ENCODE measurements around the gene ARHGAP18.
"Not testable (repeated sequence)": the region's sequence is repeated elsewhere in the genome, so short reads cannot be mapped to it uniquely, and the experiment has no call there.

Gene ARHGAP18

DNA sequence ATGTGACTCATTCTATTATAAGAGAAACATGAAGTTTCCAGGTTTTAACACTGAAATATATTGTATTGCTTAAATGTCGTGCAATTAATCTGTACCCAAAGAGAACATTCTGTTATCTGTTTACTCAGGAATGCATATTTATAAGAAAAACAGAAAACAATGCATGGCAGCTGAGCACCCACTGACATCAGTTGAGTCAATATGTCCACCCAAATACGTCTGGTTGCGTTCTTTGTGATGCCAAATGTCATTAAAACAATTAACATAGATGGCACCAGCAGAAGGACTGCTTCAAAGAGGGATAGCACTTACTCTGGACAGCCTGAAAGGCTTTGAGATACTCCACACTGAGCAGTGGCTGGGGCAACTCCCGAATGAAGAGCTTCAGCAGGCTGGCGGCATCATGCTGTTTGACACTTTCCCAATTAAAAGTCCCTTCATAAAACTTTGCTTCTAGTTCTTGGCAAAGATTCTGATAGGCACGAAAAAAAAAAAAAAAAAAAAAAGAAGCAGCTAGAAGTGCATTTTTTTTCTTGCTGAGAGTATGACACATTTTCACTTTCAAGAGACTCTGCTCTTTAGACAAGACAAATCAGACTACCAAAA, 102.3 kb downstream of the ARHGAP18 start:
- DNase-seq: no peak

DNA sequence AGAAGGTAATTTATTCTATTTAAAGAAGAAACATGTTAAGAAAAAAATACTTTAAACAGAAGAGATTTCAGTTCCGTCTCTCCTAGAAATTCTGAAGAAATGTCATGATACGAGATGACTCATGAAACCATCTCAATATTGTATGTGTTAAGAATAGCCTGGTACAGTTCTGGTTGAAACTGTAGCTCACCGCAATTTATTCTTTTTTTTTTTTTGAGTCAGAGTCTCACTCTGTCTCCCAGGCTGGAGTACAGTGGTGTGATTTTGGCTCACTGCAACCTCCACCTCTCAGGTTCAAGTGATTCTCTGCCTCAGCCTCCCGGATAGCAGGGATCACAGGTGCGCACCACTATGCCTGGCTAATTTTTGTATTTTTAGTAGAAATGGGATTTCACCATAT, 103.3 kb downstream of the ARHGAP18 start:
- no peak for DNase-seq

GRCh38 chr6:129605967-129606366, 104.0 kb downstream of the ARHGAP18 start:
- no peak for DNase-seq

DNA sequence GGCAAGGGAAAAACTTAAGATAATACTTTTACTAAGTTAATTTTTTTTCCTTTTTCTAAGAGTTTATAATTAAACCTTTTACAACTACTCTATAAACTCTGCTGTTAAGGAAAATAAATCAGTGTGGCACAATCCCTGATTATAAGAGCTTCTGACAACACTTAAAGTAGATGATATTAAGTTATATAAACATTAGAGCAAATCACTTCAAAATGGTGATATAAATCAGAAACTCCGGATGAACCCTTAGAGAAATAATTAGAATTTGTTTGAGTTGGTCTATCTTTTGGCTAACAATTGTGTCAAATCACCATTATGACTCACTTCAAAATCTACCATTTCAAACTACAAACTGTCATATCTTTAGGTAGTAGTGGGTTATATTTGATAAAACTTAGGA, 104.9 kb downstream of the ARHGAP18 start:
- no peak for DNase-seq

DNA sequence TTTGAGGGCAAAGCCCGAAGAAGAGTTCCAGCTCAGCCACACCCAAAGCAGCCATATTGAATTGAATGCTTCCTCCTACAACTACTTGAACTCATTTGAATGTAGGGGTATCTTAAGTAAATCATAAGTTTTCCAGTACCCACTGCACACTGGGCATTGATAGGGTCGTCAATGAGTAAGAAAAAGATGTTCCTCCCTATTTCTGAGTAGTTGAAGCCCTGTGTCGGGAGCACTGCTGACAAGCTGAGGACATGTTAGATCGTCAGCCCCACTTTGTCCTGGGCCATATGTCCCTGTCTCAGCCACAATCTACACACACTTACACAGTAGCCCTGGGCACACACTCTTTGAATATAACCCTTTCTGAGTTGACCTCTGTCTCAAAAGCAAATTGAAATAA, 105.7 kb downstream of the ARHGAP18 start:
- no peak for DNase-seq

- DNase-seq: no peak
Measured at GRCh38 chr6:129603741-129604140, 106.2 kb downstream of the ARHGAP18 start.

- no peak for DNase-seq
Measured at GRCh38 chr6:129601323-129601722, 108.7 kb downstream of the ARHGAP18 start.

GRCh38 chr6:129599467-129599866, 110.5 kb downstream of the ARHGAP18 start:
- no peak for DNase-seq

- DNase-seq: no peak
Measured at GRCh38 chr6:129598244-129599187, 111.5 kb downstream of the ARHGAP18 start.

GRCh38 chr6:129597023-129597713, 112.8 kb downstream of the ARHGAP18 start:
- DNase-seq: no peak

DNA sequence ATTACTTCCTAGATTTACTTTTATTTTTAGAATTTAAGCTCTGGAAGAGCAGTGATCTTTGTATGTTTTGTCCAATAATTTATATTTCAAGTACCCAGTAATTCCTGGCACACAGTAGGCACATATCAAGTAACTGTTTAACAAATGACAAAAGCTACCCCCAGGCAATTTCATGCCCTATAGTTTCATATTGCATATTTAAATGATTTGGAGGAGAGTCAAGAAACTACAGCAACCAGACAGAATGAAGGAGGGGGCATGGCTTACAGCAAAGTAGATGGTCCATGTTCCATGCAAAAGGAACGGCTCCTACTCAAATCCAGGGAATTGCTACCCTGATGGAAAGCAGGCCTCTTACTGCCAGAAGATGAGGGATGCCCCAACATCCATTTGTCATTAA, 113.5 kb downstream of the ARHGAP18 start:
- DNase-seq: no peak

DNA sequence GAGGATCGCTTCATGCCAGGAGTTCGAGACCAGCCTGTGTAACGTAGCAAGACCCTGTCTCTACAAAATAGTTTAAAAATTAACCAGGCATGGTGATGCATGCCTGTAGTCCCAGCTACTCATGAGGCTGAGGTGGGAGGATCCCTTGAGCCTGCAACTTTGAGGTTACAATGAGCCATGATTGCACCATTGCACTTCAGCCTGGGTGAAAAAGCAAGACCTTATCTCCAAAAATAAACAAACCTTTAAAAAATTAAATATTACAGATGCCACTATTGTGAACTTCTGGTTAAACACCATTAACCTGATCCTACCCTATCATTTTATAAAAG, 116.8 kb downstream of the ARHGAP18 start:
- DNase-seq: no peak

DNA sequence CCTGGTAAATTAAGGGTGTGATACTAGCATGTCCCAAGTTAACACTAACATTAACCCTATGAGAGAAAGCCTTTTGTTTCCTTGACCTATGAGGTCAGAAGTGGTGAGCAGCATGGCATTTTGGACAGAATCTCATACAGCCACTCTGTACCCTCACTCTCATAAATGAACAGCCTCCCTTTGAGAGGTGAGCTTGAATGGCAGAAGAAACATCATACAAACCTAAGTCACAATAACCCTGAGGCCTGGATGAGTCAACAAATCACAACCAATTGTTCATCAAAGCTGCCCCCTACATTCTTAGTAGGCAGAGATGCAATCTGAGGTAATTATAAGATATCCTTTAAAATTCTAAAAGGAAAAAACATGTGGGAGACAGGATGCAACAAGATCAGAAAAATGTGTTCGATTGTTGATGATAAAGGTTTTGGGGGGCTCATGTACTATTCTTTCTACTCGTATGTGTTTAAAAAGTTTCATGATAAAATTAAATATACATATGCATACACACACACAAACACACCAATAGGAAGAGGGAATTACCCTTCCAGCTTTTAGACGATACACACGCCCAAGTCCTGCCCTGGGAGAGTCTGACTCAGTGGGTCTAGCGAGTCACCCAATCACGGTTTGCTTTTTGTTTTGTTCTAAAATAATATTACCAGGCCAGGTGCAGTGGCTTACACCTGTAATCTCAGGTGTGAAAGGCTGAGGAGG, 117.3 kb downstream of the ARHGAP18 start:
- DNase-seq: no peak

DNA sequence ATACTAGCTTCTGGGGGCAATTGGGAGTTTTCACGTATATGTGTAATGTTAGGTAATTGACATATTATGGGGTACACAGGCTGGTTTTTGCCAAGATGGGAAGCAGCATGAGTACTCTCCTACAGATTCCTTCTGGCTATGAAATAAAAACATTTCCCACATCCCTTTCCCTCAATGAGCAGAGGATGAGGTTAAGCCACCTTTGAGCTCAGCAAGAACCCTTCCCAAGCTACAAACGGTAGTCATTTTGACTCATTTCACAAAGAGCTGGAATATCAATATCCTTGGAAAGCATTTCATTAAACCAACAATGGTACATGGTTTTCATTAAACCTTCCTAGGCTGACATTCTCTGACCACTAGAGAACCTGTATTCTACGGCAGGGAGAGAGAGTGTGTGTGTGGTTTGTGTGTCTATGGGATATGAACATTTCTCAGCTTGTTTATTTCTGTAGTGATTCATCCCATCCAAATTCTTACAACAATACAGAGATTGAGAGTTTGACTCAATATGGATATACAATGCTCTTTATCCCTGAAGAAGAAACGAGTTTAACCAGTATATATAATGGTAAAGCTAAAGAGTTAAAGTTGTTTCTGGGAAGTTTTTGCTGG, 119.5 kb downstream of the ARHGAP18 start:
- DNase-seq: no peak

GRCh38 chr6:129586815-129587214, 123.2 kb downstream of the ARHGAP18 start:
- no peak for DNase-seq

DNA sequence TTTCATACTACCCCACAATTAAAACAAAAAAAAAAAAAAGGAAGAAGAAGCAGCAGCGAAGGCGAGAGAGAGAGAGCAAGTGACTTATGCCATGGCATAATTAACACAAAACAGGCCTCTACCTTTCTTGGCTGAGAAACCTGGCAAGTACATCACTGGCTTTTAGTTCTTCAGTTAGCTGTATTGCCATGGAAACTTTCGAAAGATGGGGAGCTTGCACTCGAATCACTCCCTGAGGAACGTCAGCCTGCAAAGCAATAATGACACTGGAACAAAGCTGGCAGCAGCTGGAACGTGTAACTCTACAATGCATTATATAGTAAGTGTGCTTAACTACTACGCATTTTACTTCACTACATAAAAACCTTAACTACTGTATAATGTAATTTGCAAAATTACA, 126.1 kb downstream of the ARHGAP18 start:
- no peak for DNase-seq

DNA sequence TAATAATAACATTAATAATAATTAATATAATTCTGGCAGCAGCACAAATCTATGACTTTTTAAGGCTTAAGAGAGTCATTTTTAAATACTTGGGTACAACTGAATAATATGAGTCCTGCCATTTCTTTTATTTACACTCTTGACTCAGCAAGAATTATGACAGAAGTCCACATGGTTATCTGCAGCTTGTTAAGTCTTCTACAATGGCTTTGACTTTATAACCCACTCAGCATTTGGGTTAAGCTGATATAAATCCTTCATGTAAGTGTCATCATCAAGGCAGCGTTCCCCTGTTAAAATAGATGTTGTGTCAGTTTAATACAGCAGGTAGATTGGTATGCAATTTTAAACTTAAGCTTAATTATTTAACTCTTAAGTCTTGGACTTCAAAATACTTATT, 131.7 kb downstream of the ARHGAP18 start:
- no peak for DNase-seq

GRCh38 chr6:129577691-129578090, 132.3 kb downstream of the ARHGAP18 start:
- DNase-seq: no peak

DNA sequence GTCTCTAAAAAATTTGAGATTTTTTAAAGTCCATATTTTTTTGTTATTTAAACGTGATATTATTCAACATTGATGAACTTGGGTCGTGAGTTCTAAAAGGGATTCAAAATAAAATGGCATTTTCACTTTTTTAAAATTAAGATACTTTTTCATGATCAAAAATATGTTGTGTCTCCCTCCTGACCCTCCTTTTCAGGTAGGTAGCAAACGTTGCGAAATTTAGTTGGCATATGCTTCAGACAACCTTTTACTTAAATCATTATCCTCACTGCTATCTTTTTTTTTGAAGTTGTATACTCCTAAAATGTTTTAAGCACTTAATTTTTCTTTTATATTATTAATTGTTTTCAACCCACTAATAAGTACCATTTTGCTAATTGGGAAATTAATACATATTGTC, 133.5 kb downstream of the ARHGAP18 start:
- no peak for DNase-seq

DNA sequence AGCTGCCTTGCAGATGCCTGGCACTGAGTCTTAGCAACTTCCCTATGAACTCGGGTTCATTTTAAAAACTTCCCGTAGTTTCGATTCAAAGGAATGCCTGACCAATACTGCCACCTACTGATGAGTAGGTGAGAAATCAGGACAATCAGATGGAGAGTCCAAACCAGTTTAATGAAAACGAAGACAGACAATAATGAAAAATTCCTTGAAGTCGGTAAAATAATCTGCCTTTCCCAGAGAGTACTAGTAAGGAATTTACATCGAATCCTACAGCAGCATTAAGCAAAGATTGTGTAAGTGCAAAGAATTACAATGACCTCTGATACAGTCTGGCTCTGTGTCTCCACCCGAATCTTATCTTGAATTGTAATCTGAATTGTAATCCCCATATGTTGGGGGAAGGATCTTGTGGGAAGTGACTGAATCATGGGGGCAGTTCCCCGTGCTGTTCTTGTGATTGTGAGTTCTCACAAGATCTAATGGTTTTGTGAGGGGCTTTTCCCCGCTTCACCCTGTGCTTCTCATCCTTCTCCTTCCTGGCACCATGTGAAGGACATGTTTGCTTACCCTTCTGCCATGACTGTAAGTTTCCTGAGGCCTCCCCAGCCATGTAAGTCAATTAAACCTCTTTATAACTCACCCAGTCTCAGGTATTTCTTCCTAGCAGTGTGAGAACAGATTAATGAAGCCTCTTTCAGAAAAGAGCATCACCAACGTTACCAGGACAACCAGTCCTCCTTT, 134.4 kb downstream of the ARHGAP18 start:
- no peak for DNase-seq

DNA sequence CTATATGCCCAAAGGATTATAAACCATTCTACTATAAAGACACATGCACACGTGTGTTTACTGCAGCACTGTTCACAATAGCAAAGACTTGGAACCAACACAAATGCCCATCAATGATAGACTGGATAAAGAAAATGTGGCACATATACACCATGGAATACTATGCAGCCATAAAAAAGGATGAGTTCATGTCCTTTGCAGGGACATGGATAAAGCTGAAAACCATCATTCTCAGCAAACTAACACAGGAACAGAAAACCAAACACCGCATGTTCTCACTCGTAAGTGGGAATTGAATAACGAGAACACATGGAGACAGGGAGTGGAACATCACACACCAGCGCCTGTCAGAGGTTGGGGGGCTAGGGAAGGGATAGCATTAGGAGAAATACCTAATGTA, 135.4 kb downstream of the ARHGAP18 start:
- DNase-seq: not testable (repeated sequence)

GRCh38 chr6:129570929-129571328, 139.0 kb downstream of the ARHGAP18 start:
- not testable (repeated sequence) for DNase-seq
